Kidney (tissue), 14 donors: ENCODE results near the gene OR2D2. TPM values are rescaled to one million over a fixed set of nuclear protein-coding genes. Genes with fewer than 3 reads are reported as not detected.
"Not testable (repeated sequence)": the region's sequence is repeated elsewhere in the genome, so short reads cannot be mapped to it uniquely, and the experiment has no call there.

Source experiments
- DNase-seq, 5 donors: peaks; one replicate each; pipeline ENCODE4 v3.0.0-alpha.2; 2013 to 2020
- FAIRE-seq: peaks from 2 replicates; lab custom pipeline; 2012; peaks lifted over from hg19 to GRCh38; lab: Jason Lieb, UNC
- H3K27ac ChIP-seq, 2 donors: one replicate each; pipeline ENCODE4 v1.7.0; 2013; ENCODE audit warnings: low read depth in 2 of 2, low read length in 2 of 2, inconsistent platforms in 1 of 2
- H3K27me3 ChIP-seq: one replicate; pipeline ENCODE4 v1.7.1; 2013; ENCODE audit warnings: low read length, inconsistent platforms; ENCODE audit not compliant: control insufficient read depth, insufficient read depth
- H3K36me3 ChIP-seq, 3 donors: one replicate each; pipeline versions ENCODE4 v1.7.0 to v1.7.1; 2013; ENCODE audit warnings: low read length in 3 of 3, control low read depth in 1 of 3, inconsistent platforms in 1 of 3; ENCODE audit not compliant: insufficient read depth in 3 of 3, control insufficient read depth in 2 of 3
- H3K4me1 ChIP-seq, 3 donors: one replicate each; pipeline versions ENCODE4 v1.7.0 to v1.7.1; 2013; ENCODE audit warnings: low read length in 3 of 3, inconsistent platforms in 1 of 3, low read depth in 1 of 3; ENCODE audit not compliant: control insufficient read depth in 2 of 3, insufficient read depth in 2 of 3
- H3K4me3 ChIP-seq, 3 donors: one replicate each; pipeline versions ENCODE4 v1.7.0 to v1.8.1; 2013; ENCODE audit warnings: low read length in 3 of 3, control low read depth in 1 of 3, inconsistent platforms in 1 of 3
- H3K9ac ChIP-seq, 3 donors: one replicate each; pipeline versions ENCODE4 v1.7.0 to v1.7.1; 2013; ENCODE audit warnings: low read length in 3 of 3, control low read depth in 1 of 3, inconsistent platforms in 1 of 3
- H3K9me3 ChIP-seq, 3 donors: one replicate each; pipeline versions ENCODE4 v1.7.0 to v1.7.1; 2013; ENCODE audit warnings: low read length in 3 of 3, control low read depth in 1 of 3, inconsistent platforms in 1 of 3; ENCODE audit not compliant: control insufficient read depth in 2 of 3, insufficient read depth in 1 of 3
- intact Hi-C: fragments of 100-400 bp; cut with DNase I; formaldehyde crosslinking; loops from one replicate; pipeline ENCODE4 v1.11.1; 2022
- polyA plus RNA-seq: library from polyadenylated mRNA; stranded (reverse); fragments of 350-450 nt; fragmentation: Illumina TruSeq; extraction: RNeasy Lipid Tissue Mini Kit (QIAGEN cat#74804); gene quantifications from one replicate; pipeline ENCODE4 v1.2.3, GENCODE V29; 2014; ENCODE audit warnings: low read depth, low replicate concordance; ENCODE audit not compliant: insufficient read depth
- total RNA-seq: library from RNA; stranded (reverse); fragmentation: NEBNext Ultra II Directional; extraction: Animal tissue kit (Norgen Biotek cat#: 25700); gene quantifications from one replicate; pipeline ENCODE4 v1.2.1, GENCODE V29; 2021
- TF ChIP-seq, protein P1 (sequence below): IDR thresholded peaks from 3 replicates; pipeline ENCODE4 v1.5.1; 2012; ENCODE audit warnings: mild to moderate bottlenecking, moderate library complexity, borderline replicate concordance; ENCODE audit not compliant: insufficient read depth; ENCODE audit errors: extremely low read depth
- donor health status: control.
- donor health status: control.
- donor health status: control.
- donor health status: control.
- donor health status: control.
- donor health status: DM: yes; HTN: yes; CAD: no.
- donor health status: Normal renal cell carcinoma (clear cell type).

Gene OR2D2
- total and polyA plus RNA-seq, 2 donors from 2014 or later = 0.60 TPM; not detected in 1

DNA sequence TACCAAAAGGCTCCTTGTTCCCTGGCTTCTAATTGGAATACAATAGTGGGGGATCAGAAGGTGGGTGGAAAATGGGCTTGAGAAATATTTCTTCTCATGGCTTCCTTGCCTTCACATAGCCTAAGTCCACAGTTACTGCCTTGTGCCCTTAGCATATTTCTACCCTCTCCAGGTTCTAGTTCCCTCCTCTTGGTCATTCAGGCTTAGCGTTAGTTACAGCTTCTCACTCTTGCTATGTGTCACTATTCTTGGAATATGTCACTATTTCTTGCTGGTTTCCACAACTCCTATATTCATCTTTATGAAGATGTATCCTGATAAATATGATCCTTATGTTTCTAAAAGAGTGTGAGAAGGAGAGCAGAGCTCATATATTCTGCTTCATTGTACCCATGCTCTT lies 2.5 kb downstream of the OR2D2 start:
- intact Hi-C loops = no loop called here
- no peak overlapping the region for H3K27ac ChIP-seq
- H3K36me3 ChIP-seq = no peaks in the 10 kb centered on the region
- H3K9me3 ChIP-seq = peaks cover 0 to 1% (median 0%) of the 10 kb centered on the region in 3 donors
- DNase-seq = no peak
- H3K27me3 ChIP-seq = no peaks in the 10 kb centered on the region
- TF ChIP-seq, protein P1, sequence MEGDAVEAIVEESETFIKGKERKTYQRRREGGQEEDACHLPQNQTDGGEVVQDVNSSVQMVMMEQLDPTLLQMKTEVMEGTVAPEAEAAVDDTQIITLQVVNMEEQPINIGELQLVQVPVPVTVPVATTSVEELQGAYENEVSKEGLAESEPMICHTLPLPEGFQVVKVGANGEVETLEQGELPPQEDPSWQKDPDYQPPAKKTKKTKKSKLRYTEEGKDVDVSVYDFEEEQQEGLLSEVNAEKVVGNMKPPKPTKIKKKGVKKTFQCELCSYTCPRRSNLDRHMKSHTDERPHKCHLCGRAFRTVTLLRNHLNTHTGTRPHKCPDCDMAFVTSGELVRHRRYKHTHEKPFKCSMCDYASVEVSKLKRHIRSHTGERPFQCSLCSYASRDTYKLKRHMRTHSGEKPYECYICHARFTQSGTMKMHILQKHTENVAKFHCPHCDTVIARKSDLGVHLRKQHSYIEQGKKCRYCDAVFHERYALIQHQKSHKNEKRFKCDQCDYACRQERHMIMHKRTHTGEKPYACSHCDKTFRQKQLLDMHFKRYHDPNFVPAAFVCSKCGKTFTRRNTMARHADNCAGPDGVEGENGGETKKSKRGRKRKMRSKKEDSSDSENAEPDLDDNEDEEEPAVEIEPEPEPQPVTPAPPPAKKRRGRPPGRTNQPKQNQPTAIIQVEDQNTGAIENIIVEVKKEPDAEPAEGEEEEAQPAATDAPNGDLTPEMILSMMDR = no peak
- no peak for FAIRE-seq
- no peak overlapping the region for H3K4me3 ChIP-seq
- no peaks in the 10 kb centered on the region for H3K4me1 ChIP-seq
- no peak overlapping the region for H3K9ac ChIP-seq

GRCh38 chr11:6888830-6889229 lies 3.5 kb downstream of the OR2D2 start:
- no peak for DNase-seq
- Histone ChIP-seq H3K27ac (no peak overlapping the region), H3K27me3 (no peaks in the 10 kb centered on the region), H3K9ac (no peak overlapping the region), H3K36me3 (no peaks in the 10 kb centered on the region), H3K4me3 (no peak overlapping the region), H3K9me3 (peaks cover 0 to 1% (median 0%) of the 10 kb centered on the region in 3 donors), H3K4me1 (no peaks in the 10 kb centered on the region)
- no peak for FAIRE-seq
- intact Hi-C loops = no loop called here
- TF ChIP-seq, protein P1 = no peak

DNA sequence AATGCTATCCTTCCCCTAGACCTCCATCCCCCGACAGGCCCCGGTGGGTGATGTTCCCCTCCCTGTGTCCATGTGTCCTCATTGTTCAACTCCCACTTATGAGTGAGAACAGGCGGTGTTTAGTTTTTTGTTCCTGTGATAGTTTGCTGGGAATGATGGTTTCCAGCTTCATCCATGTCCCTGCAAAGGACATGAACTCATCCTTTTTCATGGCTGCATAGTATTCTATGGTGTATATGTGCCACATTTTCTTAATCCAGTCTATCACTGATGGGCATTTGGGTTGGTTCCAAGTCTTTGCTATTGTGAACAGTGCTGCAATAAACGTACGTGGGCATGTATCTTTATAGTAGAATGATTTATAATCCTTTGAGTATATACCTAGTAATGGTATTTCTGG lies 4.6 kb downstream of the OR2D2 start:
- H3K4me1 ChIP-seq, intact Hi-C loops, H3K4me3 ChIP-seq, H3K27me3 ChIP-seq, H3K27ac ChIP-seq, H3K9ac ChIP-seq, DNase-seq, H3K36me3 ChIP-seq, FAIRE-seq, H3K9me3 ChIP-seq: not testable (repeated sequence)

DNA sequence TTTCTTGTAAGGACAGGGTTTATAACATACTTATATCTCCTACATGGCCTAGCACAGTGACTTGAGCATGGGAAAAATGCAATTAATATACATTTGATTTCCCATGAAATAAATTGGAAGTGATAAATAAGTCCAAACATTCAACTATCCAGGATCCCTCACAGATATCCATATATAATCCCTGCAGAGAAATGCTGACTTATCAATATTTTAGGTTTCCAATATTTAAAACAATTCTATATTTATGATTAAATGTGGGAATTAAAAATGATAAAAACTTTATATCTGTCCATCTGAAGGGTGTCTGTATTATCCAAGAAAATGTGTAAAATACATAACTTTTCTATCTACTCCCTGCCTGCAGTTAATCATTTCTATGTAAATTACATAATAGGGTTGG lies 9.5 kb downstream of the OR2D2 start:
- Histone ChIP-seq H3K36me3 (no peaks in the 10 kb centered on the region), H3K4me3 (no peak overlapping the region), H3K4me1 (no peaks in the 10 kb centered on the region), H3K27ac (no peak overlapping the region), H3K27me3 (no peaks in the 10 kb centered on the region), H3K9me3 (no peaks in the 10 kb centered on the region), H3K9ac (no peak overlapping the region)
- DNase-seq = no peak
- intact Hi-C loops = no loop called here
- TF ChIP-seq, protein P1 = no peak
- FAIRE-seq = no peak
